OCI-LY7 (cell line): ENCODE results near the gene KCNK15. TPM values are rescaled to one million over a fixed set of nuclear protein-coding genes. Genes with fewer than 3 reads are reported as not detected.
A peak's percentile ranks its signal among the peaks of the same experiment; 100 is the strongest.

Experiments used
- BruUV-seq: library from RNA; stranded (reverse); fragments of 400-500 nt; replicated peaks from 2 replicates; lab custom pipeline; 2021; lab: Mats Ljungman, UMichigan
- CTCF ChIA-PET: fragments of 300-600 bp; sonication (Branson Sonifier 250); formaldehyde crosslinking; loops from one replicate; lab custom pipeline; 2022; ENCODE audit warnings: antibody characterized with exemption; ENCODE audit not compliant: unreplicated experiment; lab: Charles Lee
- POLR2A ChIA-PET: fragments of 300-600 bp; sonication (Branson Sonifier 250); formaldehyde crosslinking; loops from one replicate; lab custom pipeline; 2022; ENCODE audit warnings: antibody characterized with exemption; lab: Charles Lee
- DNase-seq: peaks from one replicate; pipeline ENCODE4 v3.0.0-alpha.2; 2015; ENCODE audit warnings: low spot score
- H2AFZ ChIP-seq: fragments of 200-600 bp; sonication (generic), shearing (Covaris generic); 2 replicates; pipeline ENCODE4 v1.6.1; 2014; ENCODE audit warnings: mild to moderate bottlenecking, antibody characterized with exemption, low read length, moderate library complexity
- H3K27ac ChIP-seq: fragments of 200-600 bp; sonication (generic); 2 replicates; pipeline ENCODE4 v1.5.1; 2014; ENCODE audit warnings: mixed run types, low read depth, mild to moderate bottlenecking, moderate library complexity, low read length, inconsistent platforms; ENCODE audit not compliant: poor library complexity, severe bottlenecking
- H3K36me3 ChIP-seq: fragments of 200-600 bp; sonication (generic); 2 replicates; pipeline ENCODE4 v1.6.1; 2014; ENCODE audit warnings: mild to moderate bottlenecking, antibody characterized with exemption, low read length, moderate library complexity, mixed read lengths; ENCODE audit not compliant: insufficient read depth
- H3K4me1 ChIP-seq: fragments of 200-600 bp; sonication (generic); 2 replicates; pipeline ENCODE4 v1.5.1; 2014; ENCODE audit warnings: mild to moderate bottlenecking, low read length; ENCODE audit not compliant: insufficient read depth, poor library complexity, severe bottlenecking
- H3K4me2 ChIP-seq: fragments of 200-600 bp; sonication (generic); 2 replicates; pipeline ENCODE4 v1.6.1; 2014; ENCODE audit warnings: mild to moderate bottlenecking, low read length
- H3K4me3 ChIP-seq: fragments of 200-600 bp; sonication (generic); 2 replicates; pipeline ENCODE4 v1.5.1; 2014; ENCODE audit warnings: mild to moderate bottlenecking, low read depth, low read length; ENCODE audit not compliant: poor library complexity, severe bottlenecking
- H3K79me2 ChIP-seq: fragments of 200-600 bp; sonication (generic); 2 replicates; pipeline ENCODE4 v1.6.1; 2016; ENCODE audit warnings: low read depth, mild to moderate bottlenecking, low read length, moderate library complexity, mixed read lengths; ENCODE audit not compliant: insufficient read depth
- H3K9me2 ChIP-seq: fragments of 200-600 bp; sonication (generic); 2 replicates; pipeline ENCODE4 v1.6.1; 2016; ENCODE audit warnings: mild to moderate bottlenecking, low read length, mixed read lengths; ENCODE audit not compliant: insufficient read depth
- H3K9me3 ChIP-seq: fragments of 200-600 bp; sonication (generic); 2 replicates; pipeline ENCODE4 v1.6.1; 2014; ENCODE audit warnings: mild to moderate bottlenecking, mixed run types, low read length, mixed read lengths
- H4K20me1 ChIP-seq: fragments of 200-600 bp; sonication (generic); 2 replicates; pipeline ENCODE4 v1.6.1; 2014; ENCODE audit warnings: mild to moderate bottlenecking, antibody characterized with exemption, low read length, moderate library complexity, mixed read lengths; ENCODE audit not compliant: insufficient read depth
- EZH2phosphoT487 ChIP-seq: fragments of 200-600 bp; sonication (generic); IDR thresholded peaks from 2 replicates; pipeline ENCODE4 v1.6.1; 2018; ENCODE audit warnings: low read depth, borderline replicate concordance, mild to moderate bottlenecking, mixed run types, antibody characterized with exemption, low read length, moderate library complexity, mixed read lengths
- intact Hi-C: fragments of 100-400 bp; cut with micrococcal nuclease; formaldehyde crosslinking; loops from one replicate; pipeline ENCODE4 v1.10.0; 2022; ENCODE audit not compliant: unreplicated experiment
- total RNA-seq, 2 experiments: library from RNA; depleted of rRNA in 1 of 2; stranded (reverse); fragments of >200 nt in 1 of 2; shearing (Covaris generic) in 1 of 2; gene quantifications; 2 replicates each; pipeline ENCODE4 v1.2.3, GENCODE V29; 2014 to 2022
- TF ChIP-seq, protein P1 (sequence below): fragments of 200-600 bp; sonication (generic); conservative IDR thresholded peaks from 2 replicates; pipeline ENCODE4 v1.5.1; 2014; ENCODE audit warnings: mild to moderate bottlenecking, antibody characterized with exemption, low read length, moderate library complexity, mixed read lengths

KCNK15 gene
- total RNA-seq, 2 experiments from 2014 or later, result not detected

- CTCF ChIA-PET, result interaction anchor here (1.3 kb wide), 1 partner anchor 9 kb away, joined by 6 read pairs; no protein-coding TSS in a partner anchor
- H3K4me3 ChIP-seq, result peak overlapping the region; percentile 67
- peaks cover 11% of the 10 kb centered on the region for H3K36me3 ChIP-seq
- H3K4me2 ChIP-seq, result peak overlapping the region; percentile 81
- H3K9me2 ChIP-seq, result no peaks in the 10 kb centered on the region
- TF ChIP-seq, protein P1, sequence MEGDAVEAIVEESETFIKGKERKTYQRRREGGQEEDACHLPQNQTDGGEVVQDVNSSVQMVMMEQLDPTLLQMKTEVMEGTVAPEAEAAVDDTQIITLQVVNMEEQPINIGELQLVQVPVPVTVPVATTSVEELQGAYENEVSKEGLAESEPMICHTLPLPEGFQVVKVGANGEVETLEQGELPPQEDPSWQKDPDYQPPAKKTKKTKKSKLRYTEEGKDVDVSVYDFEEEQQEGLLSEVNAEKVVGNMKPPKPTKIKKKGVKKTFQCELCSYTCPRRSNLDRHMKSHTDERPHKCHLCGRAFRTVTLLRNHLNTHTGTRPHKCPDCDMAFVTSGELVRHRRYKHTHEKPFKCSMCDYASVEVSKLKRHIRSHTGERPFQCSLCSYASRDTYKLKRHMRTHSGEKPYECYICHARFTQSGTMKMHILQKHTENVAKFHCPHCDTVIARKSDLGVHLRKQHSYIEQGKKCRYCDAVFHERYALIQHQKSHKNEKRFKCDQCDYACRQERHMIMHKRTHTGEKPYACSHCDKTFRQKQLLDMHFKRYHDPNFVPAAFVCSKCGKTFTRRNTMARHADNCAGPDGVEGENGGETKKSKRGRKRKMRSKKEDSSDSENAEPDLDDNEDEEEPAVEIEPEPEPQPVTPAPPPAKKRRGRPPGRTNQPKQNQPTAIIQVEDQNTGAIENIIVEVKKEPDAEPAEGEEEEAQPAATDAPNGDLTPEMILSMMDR, result no peak
- TF ChIP-seq EZH2phosphoT487, result no peak
- no peak overlapping the region for H3K27ac ChIP-seq
- H3K4me1 ChIP-seq, result peaks cover 30% of the 10 kb centered on the region
- peak; percentile 91 for DNase-seq
- peaks cover 19% of the 10 kb centered on the region for H3K9me3 ChIP-seq
- H4K20me1 ChIP-seq, result no peaks in the 10 kb centered on the region
- no TSS peak for BruUV-seq
- no peaks in the 10 kb centered on the region for H3K79me2 ChIP-seq
- POLR2A ChIA-PET, result interaction anchor here (0.5 to 1.0 kb wide), 4 partner anchors 9 to 293 kb away, joined by 3 to 7 read pairs (median 5); no protein-coding TSS in a partner anchor
- intact Hi-C loops, result no loop called here
- peak overlapping the region; percentile 79; the same call in 1 of the 2 replicates for H2AFZ ChIP-seq
Measured at GRCh38 chr20:44738813-44739477, 6.7 kb upstream of the KCNK15 start.

GRCh38 chr20:44739942-44740341, 5.7 kb upstream of the KCNK15 start:
- Histone ChIP-seq H3K4me2 (no peak overlapping the region), H3K9me3 (peaks cover 19% of the 10 kb centered on the region), H3K27ac (no peak overlapping the region), H3K79me2 (no peaks in the 10 kb centered on the region), H3K36me3 (peaks cover 11% of the 10 kb centered on the region), H2AFZ (no peak overlapping the region), H4K20me1 (no peaks in the 10 kb centered on the region), H3K4me3 (no peak overlapping the region), H3K9me2 (no peaks in the 10 kb centered on the region), H3K4me1 (peaks cover 30% of the 10 kb centered on the region)
- POLR2A ChIA-PET, result no interaction called here
- intact Hi-C loops, result no loop called here
- no TSS peak for BruUV-seq
- TF ChIP-seq, protein P1, result no peak
- TF ChIP-seq EZH2phosphoT487, result no peak
- CTCF ChIA-PET, result no interaction called here
- no peak for DNase-seq
